Caco-2 (cell line): ENCODE results near the gene ALDOA. TPM values are rescaled to one million over a fixed set of nuclear protein-coding genes. Genes with fewer than 3 reads are reported as not detected.

Source experiments
- BruUV-seq: library from RNA; stranded (reverse); fragments of 400-500 nt; replicated peaks from 2 replicates; lab custom pipeline; 2021; lab: Mats Ljungman, UMichigan
- CTCF ChIA-PET: fragments of 300-600 bp; sonication (Branson Sonifier 250); formaldehyde crosslinking; loops from one replicate; lab custom pipeline; 2022; ENCODE audit warnings: antibody characterized with exemption; lab: Charles Lee
- POLR2A ChIA-PET: fragments of 300-600 bp; sonication (Branson Sonifier 250); formaldehyde crosslinking; loops from one replicate; lab custom pipeline; 2022; ENCODE audit warnings: antibody characterized with exemption; lab: Charles Lee
- DNase-seq, 2 experiments: peaks; one replicate each; pipeline versions ENCODE4 v3.0.0 to v3.0.0-alpha.2; 2020 to 2022
- H3K27me3 ChIP-seq: replicated peaks from 2 replicates; pipeline ENCODE4 v1.6.0; 2011; ENCODE audit warnings: low read length; ENCODE audit not compliant: control insufficient read depth, insufficient read depth
- H3K36me3 ChIP-seq: 2 replicates; pipeline ENCODE4 v1.5.1; 2011; ENCODE audit warnings: low read length; ENCODE audit not compliant: control insufficient read depth, insufficient read depth
- H3K4me1 ChIP-seq: fragments of 250-450 bp; sonication (Bioruptor Pico); 2 replicates; pipeline ENCODE4 v1.5.1; 2020; ENCODE audit warnings: mild to moderate bottlenecking
- H3K4me3 ChIP-seq: 2 replicates; pipeline ENCODE4 v1.5.1; 2011; ENCODE audit warnings: low read depth, mild to moderate bottlenecking, control low read depth, low read length
- H3K9me3 ChIP-seq: fragments of 250-450 bp; sonication (Bioruptor Pico); 2 replicates; pipeline ENCODE4 v1.5.1; 2020; ENCODE audit warnings: mild to moderate bottlenecking, moderate library complexity
- H3K27ac Mint-ChIP-seq: one replicate; pipeline ENCODE4 v1.8.0; 2022; ENCODE audit warnings: mixed read lengths; ENCODE audit not compliant: unreplicated experiment
- H3K27me3 Mint-ChIP-seq: one replicate; pipeline ENCODE4 v1.8.0; 2022; ENCODE audit warnings: mixed read lengths; ENCODE audit not compliant: insufficient read depth, unreplicated experiment
- H3K36me3 Mint-ChIP-seq: one replicate; pipeline ENCODE4 v1.8.0; 2022; ENCODE audit warnings: mild to moderate bottlenecking, mixed read lengths; ENCODE audit not compliant: insufficient read depth, unreplicated experiment
- H3K4me1 Mint-ChIP-seq: one replicate; pipeline ENCODE4 v1.8.0; 2022; ENCODE audit warnings: low read depth, mixed read lengths; ENCODE audit not compliant: unreplicated experiment
- H3K4me3 Mint-ChIP-seq: one replicate; pipeline ENCODE4 v1.8.0; 2022; ENCODE audit warnings: mild to moderate bottlenecking, moderate library complexity, mixed read lengths; ENCODE audit not compliant: unreplicated experiment
- H3K9me3 Mint-ChIP-seq: one replicate; pipeline ENCODE4 v1.8.0; 2022; ENCODE audit warnings: mixed read lengths; ENCODE audit not compliant: unreplicated experiment
- intact Hi-C: fragments of 100-400 bp; cut with micrococcal nuclease; formaldehyde crosslinking; loops from one replicate; pipeline ENCODE4 v1.10.0; 2022; ENCODE audit not compliant: unreplicated experiment
- total RNA-seq: library from RNA; stranded (reverse); gene quantifications from 2 replicates; pipeline ENCODE4 v1.2.3, GENCODE V29; 2022
- TF ChIP-seq, protein P1 (sequence below), 2 experiments: fragments of 200-600 bp in 1 of 2; IDR thresholded peaks; 1 replicate in 1 of 2; 2 replicates in 1 of 2; pipeline versions ENCODE4 v1.5.1 to v1.8.0; 2011 to 2022; ENCODE audit warnings: antibody characterized with exemption in 1 of 2, control low read depth in 1 of 2, inconsistent platforms in 1 of 2, low read depth in 1 of 2, low read length in 1 of 2, mild to moderate bottlenecking in 1 of 2, moderate library complexity in 1 of 2; ENCODE audit not compliant: insufficient read depth in 1 of 2, severe bottlenecking in 1 of 2, unreplicated experiment in 1 of 2

Gene ALDOA
- total RNA-seq, 1 experiment from 2014 or later: 675 TPM

DNA sequence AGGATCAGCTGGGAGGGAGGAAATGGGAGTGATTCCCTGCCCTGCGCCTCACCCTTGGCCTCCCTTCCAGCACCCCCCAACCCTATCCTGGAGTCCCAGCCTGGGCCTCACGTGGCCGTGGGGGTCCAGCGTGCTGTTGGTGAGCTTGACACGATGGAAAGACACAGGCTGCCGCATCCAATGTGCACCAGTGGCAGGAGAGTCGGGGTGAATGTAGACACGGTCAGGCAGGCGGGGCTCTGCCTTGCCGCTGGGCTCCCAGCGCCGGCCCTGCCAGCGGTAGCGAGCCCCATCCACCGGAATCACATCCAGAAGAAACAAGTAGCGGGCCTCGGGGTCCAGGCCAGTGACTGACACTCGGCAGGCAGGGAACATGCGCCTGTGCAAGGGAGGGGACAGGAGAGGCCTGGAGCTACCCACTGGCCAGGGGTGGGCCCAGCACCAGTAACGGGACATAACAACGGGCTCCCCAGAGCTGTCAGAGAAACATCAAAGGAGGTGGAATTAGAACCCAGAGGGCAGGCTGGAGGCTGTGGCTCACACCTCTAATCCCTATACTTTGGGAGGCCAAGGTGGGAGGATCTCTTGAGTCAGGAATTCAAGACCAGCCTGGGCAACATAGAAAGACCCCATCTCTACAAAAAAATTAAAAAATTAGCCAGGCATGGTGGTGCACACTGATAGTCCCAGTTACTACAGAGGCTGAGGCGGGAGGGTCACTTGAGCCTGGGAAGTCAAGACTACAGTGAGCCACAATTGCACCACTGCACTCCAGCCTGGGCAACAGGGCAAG lies 23.5 kb downstream of the ALDOA start:
- intact Hi-C loops: no loop called here
- Histone ChIP-seq H3K27me3 (no peaks in the 10 kb centered on the region), H3K4me1 (peaks cover 13% of the 10 kb centered on the region), H3K4me3 (no peak overlapping the region), H3K9me3 (no peaks in the 10 kb centered on the region), H3K36me3 (no peaks in the 10 kb centered on the region; the same call in 1 of the 2 replicates)
- no peaks in the 10 kb centered on the region for H3K9me3 Mint-ChIP-seq
- TF ChIP-seq, protein P1, sequence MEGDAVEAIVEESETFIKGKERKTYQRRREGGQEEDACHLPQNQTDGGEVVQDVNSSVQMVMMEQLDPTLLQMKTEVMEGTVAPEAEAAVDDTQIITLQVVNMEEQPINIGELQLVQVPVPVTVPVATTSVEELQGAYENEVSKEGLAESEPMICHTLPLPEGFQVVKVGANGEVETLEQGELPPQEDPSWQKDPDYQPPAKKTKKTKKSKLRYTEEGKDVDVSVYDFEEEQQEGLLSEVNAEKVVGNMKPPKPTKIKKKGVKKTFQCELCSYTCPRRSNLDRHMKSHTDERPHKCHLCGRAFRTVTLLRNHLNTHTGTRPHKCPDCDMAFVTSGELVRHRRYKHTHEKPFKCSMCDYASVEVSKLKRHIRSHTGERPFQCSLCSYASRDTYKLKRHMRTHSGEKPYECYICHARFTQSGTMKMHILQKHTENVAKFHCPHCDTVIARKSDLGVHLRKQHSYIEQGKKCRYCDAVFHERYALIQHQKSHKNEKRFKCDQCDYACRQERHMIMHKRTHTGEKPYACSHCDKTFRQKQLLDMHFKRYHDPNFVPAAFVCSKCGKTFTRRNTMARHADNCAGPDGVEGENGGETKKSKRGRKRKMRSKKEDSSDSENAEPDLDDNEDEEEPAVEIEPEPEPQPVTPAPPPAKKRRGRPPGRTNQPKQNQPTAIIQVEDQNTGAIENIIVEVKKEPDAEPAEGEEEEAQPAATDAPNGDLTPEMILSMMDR (IDR thresholded peaks at IDR 0.05; ENCODE audit: insufficient read depth in 1 of 2, low read depth in 1 of 2, low read length in 1 of 2, severe bottlenecking in 1 of 2, unreplicated experiment in 1 of 2): no peak
- no peaks in the 10 kb centered on the region for H3K27me3 Mint-ChIP-seq
- DNase-seq: no peak
- peaks cover 7% of the 10 kb centered on the region for H3K4me1 Mint-ChIP-seq
- BruUV-seq: no TSS peak
- ChIA-PET CTCF (interaction anchor here (0.7 to 1.3 kb wide), 2 partner anchors 21 to 53 kb away, joined by 3 to 5 read pairs; no protein-coding TSS in a partner anchor), POLR2A (interaction anchor here (0.6 kb wide), 1 partner anchor 341 kb away, joined by 3 read pairs; the partner anchor contains the start of gene DCTPP1)
- peak overlapping the region; percentile 27 for H3K27ac Mint-ChIP-seq
- H3K4me3 Mint-ChIP-seq: no peak overlapping the region
- H3K36me3 Mint-ChIP-seq: peaks cover 43% of the 10 kb centered on the region

DNA sequence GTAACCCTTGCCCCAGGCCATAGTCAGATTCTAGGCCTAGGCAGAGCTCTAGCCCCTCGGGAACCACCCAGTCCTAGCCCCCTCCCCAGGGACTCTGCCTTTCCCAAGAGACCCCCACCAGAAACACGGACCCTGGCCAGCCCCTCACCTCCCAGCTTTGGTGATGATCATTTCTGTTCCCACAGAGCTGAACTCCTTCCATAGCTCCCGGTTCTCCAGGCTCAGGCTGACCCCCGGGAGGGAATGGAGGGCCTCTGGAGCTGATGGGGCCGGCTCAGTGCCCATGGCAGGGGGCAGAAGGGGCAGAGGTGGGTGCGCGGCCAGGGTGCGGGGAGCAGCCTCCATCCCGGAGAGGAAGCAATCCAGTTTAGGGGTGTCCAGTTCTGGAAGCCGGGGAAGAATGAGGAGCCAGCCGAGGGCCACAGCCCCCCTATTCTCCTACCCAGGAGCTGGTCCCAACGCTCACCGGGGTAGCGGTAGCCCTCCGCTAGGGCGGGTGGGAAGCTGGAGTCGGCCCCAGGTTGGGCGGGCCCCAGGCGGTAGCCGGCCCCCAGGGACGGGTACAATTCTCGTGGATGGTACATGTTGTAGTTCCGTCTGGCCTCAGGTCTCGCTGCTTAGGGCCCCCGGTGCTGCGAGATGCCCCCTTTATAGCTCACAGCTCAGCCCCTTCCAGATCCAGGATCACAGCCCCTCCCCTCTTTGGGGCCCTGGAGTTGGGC lies 25.2 kb downstream of the ALDOA start:
- Histone ChIP-seq H3K9me3 (no peaks in the 10 kb centered on the region), H3K4me3 (no peak overlapping the region), H3K27me3 (no peaks in the 10 kb centered on the region), H3K4me1 (peaks cover 21% of the 10 kb centered on the region), H3K36me3 (no peaks in the 10 kb centered on the region)
- POLR2A ChIA-PET: no interaction called here
- Mint-ChIP-seq H3K36me3 (peaks cover 46% of the 10 kb centered on the region), H3K27ac (peak overlapping the region; percentile 29), H3K4me1 (peaks cover 18% of the 10 kb centered on the region), H3K4me3 (peak overlapping the region; percentile 14), H3K27me3 (no peaks in the 10 kb centered on the region), H3K9me3 (no peaks in the 10 kb centered on the region)
- intact Hi-C loops: loop anchor here (1.0 to 2.0 kb wide), 2 partner anchors 26 to 265 kb away; partner anchors contain the start of genes ALDOA and CD2BP2
- DNase-seq: no peak
- TF ChIP-seq, protein P1 (IDR thresholded peaks at IDR 0.05; ENCODE audit: insufficient read depth in 1 of 2, low read depth in 1 of 2, low read length in 1 of 2, severe bottlenecking in 1 of 2, unreplicated experiment in 1 of 2): no peak
- no TSS peak for BruUV-seq
- CTCF ChIA-PET: interaction anchor here (0.7 to 3.1 kb wide), 8 partner anchors 19 to 520 kb away, joined by 3 to 22 read pairs (median 3); partner anchors contain the start of genes DCTPP1, TBC1D10B and ZNF689
